ENCODE measurements around the gene SRSF2.
"Not testable (repeated sequence)": the region's sequence is repeated elsewhere in the genome, so short reads cannot be mapped to it uniquely, and the experiment has no call there.

Gene SRSF2

DNA sequence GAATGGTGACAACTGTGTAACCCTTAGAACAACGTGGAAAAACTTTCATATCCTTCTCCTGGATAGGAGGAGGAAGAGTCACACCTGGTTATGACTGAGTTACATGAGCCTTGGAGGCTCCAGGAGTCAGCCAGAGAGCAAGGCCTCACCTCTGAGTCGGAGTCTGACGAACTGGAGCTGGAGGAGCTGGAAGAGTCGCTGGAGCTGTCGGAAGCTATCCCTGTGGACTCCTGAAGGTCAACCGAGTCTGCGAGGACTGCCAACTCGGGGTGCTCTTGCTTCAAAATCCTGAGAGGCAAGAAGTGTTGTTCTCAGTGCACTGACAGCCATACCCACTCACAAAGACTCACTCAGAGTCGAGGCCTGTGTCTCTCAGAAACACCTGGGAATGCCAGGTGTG lies 16.9 kb downstream of the SRSF2 start:
- no peak for DNase-seq

DNA sequence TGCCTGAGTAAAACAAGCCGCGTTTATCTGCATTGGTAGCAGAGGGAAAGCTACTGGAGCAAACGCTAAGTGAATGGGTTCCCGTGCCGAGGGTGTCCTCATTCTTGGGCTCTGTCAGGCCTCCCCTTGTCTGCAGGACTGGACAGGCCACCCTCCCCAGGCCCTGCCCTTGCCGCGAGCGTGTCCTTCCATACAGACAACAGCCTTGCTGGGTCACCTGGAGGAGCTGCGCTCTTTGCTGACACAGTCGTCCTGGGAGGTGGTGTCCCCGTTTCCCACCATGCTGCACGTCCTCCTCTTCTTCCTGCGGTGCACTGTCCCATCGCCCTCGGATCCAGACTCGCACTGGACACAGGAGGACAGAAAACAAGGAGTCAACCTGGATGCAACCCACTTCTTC lies 18.6 kb downstream of the SRSF2 start:
- no peak for DNase-seq

DNA sequence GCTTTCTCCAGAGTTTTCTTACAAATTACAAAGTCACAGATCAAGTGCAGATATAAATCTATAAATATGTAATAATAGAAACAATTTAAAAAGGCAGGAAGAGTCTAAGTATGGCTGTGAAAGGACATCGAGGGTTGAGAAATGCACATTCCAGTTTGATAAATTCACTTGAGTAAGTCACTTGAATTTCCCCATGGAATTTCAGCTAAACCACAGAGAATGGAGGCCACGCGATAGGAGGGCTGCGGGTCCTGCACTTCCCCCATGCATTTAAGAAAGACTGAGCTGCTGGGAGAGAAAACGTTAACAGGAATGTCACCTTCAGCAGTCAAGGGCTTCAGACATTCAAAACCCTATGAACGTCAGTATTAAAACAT lies 20.3 kb downstream of the SRSF2 start:
- DNase-seq, result no peak

DNA sequence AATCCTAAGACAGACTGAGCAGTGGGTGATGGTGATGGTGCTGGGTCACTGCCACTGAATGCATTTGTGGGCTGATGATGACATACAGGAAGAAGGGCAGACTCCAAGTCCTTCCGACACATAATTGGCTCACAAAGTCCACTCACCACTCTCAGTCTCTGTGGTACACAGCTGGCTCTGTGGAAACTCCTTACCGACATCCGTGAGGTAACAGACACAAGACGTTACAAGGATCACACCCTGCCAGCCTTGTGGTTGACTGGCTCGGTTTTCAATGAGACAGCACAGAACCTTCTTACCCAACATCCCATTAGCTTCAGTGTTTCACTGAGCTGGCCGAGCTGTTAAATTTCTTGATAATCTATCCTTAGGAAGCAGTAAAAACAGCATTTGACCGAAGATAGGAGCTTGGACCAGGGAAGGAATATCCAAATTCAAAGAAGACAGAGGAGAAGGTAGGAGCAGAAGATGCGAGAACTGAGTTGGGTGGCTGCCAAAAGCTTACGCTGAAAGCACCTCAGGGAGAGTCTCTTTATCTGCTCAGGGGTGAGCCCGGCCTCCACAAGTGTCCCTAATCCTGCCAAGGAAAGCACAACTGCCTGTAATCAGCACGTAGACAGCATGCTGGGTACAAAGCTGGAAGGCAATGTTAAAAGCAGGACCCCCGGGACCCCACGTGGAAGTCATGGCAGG lies 20.8 kb downstream of the SRSF2 start:
- DNase-seq, result peak; percentile 93

DNA sequence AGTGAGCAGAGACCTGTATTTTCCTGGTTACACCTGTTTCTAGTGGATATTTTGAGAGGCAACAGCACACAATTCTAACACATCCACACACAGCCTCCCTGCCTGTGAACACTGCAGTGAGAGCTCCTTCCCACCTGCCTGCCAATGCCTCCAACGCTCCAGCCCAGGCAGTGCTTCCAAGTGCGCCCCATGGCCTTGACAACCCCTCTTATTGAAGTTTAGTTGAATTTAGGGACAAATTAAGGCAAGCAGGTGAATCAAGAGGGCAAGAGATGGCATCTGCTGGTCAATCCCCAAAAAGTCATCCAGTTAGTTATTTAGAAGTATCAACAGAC lies 21.7 kb downstream of the SRSF2 start:
- DNase-seq, result no peak

DNA sequence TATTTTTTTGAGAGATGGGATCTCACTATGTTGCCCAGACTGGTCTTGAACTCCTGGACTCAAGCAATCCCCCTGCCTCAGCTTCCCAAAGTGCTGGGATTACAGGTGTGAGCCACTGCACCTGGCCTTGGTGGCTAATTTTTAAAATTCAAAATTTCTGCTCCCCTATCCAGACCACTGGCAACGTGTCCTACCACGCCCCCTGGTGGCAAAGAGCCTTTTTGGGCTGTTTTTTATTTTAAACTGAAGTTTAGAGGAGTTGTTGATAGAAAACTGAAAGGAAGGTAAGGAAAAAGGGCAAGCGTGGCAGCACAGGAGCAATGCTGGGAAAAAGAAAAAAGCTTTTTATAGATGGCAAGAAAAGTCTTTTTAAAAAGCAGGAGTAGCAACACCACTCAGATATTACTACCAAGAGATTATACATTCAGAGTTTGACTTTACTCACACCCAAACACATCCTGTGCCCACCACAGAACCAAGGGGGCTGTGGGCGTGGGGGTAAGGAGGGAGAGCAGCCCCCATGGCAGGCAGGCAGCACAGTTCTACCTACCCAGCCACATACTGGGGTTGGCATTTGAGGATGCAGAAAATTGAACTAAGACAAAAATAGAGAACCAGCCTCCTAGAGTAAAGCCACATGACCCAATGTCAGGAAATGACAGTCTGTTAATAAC lies 22.2 kb downstream of the SRSF2 start:
- peak; percentile 85 for DNase-seq

DNA sequence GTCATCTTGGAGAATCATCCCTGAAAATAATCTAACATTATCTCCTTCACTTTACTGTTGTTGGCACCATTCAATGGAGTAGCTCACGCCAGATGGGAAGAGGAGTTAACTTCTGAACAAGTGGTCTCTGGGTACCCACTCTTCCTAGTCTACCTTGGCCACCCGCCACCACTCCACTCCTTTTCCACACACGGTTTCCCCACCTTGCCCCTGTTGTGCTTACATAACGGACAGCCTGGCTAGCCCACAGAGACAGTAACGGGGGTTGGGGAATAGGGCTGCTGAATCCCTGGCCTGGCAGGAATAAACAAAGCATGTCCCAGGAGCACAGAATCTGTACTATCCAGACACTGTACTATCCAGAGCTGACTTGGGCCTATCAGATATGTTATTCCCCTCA lies 22.8 kb downstream of the SRSF2 start:
- no peak for DNase-seq

DNA sequence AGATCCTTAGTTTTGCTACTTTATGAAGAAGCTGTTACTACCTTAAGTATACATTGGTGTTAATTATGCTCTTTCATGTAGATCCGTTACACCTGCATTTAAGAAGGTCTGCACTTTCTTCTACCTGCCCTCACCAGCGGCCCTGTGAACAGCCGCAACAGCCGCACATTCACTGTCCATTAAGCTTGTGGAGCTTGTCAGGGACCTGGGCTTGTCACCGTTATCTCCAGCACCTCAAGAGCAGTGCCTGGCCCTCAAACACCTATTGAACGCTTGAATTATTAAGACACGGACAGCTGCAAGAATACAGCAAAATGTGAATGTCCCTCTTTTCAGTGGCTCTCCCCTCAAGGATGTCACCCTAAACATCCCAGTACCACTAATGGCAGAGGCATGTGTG lies 23.4 kb downstream of the SRSF2 start:
- DNase-seq, result no peak

DNA sequence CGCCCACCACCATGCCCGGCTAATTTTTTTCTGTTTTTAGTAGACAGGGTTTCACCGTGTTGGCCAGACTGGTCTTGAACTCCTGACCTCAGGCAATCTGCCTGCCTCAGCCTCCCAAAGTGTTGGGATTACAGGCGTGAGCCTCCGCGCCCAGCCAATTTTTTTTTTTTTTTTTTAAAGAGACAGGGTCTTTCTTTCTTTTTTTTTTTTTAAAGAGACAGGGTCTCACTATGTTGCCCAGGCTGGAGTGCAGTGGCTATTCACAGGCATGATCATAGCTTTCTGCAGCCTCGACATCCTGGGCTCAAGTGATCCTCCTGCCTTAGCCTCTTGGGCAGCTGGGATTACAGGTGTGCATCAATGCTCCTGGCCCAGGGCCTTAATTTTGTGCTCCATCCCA lies 24.8 kb downstream of the SRSF2 start:
- DNase-seq, result not testable (repeated sequence)

DNA sequence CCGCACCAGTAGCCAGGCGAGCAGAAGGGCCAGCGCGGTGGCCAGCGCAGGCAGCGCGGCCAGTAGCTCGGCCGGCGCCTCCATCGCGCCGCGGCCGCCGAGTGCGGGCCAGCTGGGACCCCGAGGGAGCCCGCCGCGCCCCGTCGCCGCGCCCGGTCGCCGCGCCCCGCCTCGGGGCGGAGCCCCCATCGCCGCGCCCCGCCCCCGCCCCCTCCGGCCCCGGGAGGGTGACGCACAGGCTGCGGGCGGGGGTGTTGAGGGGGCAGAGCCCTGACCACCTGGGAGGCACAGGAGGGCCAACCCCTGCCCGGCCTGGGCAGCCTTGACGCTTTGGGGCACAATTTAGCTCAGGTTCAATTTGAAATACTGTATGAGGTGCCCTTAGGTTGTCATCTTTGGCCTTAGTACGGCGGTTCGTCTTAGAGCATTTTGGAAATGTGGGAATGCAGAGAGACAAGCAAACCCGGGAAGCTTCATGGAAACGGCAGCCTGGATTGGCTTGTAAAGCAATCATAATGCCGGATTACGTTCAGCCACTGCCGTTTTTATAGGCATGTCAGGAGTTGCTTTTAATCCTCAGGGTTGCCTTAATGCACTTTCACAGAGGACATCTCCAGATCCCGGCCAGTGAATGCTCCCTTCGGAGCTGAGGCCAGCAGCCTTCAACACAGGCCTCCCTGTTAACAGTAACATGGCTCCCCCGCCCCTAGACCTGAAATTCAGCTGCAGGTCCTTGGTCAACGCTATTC lies 26.1 kb downstream of the SRSF2 start, which contains the start of gene MXRA7:
Gene MXRA7 (minus strand): TSS at position 103 of the 749 bp plus-strand sequence. CDS start 19 bp downstream, at position 84.
- peak; percentile 69 for DNase-seq

DNA sequence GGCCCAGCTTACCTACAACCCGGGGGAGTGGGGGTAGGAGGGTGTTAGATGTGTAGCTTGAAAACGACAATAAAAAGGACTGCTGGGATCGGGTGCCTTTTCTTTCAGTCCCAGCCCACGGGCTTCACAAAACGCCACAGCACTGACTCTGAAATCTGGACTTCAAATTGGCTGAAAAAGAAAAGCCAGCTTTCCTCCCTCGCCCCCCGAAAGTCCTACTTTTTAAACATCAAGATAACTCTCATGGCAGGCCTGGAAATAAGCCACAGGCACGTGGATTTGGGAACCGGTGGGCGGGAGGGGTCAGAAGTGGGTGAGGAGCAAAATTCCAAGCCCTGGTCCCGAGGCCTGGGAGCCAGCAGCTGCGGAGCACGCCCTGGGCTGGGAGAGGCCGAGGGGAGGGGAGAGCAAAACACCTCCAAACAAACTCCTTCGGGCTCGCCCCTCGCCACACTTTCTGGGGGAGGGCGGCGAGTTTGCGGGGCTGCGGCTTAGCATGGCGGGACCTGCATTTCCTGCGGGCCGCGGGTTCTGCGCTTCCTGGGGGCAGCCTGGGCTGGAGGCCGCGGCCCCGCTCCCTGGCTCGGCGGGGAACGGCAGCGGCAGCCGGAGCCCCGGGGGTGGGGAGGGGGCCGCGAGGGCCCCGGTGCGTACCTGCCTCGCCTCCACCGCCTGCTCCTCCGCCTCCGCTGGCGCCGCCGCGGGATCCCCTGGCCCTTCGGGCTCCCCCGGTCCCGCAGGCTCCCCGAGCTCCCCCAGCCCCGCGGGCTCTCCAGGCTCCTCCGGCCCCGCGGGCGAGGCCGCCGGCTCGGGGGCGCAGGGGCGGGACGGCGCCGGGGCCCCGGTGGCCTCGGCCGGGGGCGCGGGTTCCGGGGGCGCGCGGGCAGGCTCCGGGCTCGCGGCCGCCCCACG lies 26.9 kb downstream of the SRSF2 start:
- DNase-seq, result not testable (repeated sequence)

DNA sequence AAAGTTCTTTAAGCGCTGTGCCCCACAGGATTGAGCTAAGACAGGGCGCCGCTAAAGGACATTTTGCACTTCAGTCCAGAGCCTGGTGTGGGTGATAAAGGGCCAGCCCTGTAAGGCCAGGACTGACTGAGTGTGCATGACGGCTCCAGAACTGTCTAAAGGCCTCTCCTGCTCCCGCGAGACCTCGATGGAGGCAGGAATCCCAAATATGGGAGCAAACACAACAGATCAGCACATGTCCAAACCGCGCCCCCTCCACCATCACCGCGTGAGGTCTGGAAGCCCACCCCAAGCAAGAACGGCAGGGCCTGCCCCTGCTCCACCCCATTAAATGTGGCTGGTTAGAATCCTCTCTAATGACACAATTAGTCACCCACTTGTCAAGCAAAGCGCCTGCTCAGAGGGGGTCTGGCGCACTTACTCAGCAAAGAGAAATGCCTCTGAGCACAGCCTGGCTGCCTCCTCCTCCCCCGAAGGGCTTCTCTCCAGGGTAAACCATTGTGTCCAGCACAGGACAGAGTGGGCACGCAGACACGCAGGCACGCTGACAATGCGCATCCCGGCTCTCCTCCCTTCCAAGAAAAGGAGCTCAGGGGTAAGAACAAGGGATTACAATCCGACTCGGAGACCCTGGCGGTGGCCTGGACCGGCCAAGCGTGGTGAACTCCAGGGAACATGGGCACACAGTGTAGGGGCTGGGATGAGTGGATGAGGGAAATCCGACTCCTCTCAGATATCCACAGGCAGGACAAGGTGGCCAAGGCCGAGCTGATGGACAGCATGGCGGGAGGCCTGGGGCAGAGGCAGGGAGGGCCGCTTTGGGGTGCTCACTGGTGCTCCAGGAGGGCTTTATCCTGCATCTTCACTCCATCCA lies 27.8 kb downstream of the SRSF2 start:
- DNase-seq, result no peak

DNA sequence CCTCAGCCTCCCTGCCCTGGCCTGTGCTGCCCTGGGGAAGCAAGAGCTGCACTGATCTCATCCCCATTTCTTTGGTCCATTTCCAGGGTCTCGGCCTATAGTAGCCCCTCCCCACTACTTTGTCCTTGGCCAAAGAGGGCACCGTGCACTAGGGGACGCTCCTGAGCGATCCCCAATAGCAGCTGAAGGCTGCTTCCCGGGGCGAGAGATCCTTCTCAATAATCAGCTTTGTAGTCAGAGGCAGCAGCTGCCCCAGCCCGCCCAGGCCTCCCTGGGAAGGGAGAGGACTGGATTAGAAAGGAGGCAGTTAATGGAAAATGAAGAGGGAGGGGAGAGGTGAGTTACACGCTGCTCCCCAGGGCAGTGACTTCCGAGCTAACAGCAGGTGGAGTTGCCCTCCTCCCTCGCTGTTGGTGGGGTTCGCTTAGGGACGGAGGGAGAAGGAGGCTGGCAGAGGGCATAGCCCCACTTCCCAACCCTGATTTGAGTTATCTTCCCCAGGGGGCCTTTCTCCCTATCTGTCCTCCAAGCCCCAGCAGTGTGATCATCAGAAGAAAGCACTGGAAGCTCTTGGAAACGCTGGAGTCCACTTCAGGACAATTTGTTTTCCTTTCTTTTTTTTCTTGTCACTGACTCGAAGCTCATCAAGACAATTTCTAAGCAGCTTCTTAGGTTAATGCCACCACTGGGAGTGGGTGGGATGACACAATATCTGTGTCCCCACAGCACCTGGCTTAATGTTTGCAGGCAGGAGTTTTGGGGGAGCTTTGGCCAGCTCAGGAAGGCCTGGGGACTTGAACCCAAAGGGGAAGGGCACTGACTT lies 28.9 kb downstream of the SRSF2 start:
- DNase-seq, result no peak

DNA sequence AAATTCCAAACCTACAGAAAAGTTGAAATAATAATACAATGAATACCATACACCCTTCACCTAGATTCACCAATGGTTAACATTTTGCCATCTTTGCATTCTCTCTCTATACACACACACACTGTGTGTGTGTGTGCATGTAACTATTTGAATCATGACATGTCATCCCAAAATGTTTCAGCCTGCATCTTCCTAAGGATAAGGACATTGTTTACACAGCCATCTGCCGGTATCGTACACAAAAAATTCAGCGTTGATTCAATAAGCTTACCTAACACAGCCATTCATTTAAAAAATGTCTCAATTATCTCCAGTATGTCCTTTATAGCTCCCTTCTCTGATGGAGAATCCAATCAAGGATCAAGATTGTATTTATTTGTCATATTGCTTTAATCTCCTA lies 30.3 kb downstream of the SRSF2 start:
- DNase-seq, result no peak

DNA sequence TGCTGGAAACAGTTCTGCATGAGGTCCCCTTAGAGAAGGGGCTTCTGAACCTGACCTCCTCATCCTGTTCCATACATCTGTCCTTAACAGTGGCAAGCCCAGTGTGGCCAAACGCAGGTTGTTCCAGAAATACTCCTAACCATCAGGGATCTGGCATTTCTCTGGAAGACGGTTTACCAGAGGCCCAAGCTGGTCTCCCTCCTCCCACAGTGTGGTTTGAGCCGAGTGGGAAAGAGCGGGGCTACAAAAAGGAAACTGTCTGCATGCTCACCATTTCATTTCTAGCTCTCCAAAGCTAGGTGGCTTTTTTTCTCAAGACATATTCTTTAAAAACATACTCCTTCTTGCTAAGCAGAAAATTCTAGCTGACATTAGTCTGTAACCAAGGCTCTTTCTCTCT lies 32.3 kb downstream of the SRSF2 start:
- DNase-seq, result no peak

DNA sequence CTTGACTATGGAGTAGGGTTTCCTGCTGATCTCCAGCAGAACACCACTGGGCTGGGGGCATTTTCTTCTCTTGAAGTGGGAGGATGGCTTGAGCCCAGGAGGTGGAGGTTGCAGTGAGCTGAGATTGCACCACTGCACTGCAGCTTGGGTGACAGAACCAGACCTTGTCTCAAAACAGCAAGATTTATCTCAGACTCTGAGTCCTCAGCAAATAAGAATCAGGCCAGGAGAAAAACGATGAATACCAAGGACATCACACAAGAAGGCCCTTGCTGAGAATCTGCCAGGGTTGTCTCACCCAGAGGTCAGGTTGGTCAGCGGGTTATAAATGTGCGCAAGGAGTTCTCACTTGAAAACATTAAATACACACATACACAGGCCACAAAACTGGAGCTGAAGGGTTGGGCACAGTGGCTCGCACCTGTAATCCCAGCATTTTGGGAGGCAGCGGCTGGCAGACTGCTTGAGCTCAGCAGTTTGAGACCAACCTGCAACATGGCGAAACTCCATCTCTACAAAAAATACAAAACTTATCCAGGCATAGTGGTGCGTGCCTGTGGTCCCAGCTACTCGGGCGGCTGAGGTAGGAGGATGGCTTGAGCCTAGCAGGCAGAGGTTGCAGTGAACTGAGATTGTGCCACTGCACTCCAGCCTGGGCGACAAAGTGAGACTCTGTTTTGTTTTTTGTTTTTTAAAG lies 34.0 kb downstream of the SRSF2 start:
- DNase-seq, result no peak

DNA sequence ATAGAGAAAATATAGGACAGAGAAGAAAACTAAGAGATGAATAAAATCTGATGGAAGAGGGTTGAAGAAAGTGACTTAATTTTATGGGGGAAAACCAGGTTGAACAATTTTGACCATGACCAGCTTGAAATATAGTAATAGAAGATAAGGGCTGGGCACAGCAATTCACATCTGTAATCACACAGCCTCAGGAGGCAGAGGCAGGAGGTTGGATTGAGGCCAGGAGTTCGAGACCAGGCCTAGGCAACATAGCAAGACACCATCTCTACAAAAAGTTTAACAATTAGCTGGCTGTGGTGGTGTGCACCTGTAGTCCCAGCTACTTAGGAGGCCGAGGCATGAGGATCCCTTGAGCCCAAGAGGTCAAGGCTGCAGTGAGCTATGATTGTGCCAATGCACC lies 35.1 kb downstream of the SRSF2 start:
- peak; percentile 51 for DNase-seq

DNA sequence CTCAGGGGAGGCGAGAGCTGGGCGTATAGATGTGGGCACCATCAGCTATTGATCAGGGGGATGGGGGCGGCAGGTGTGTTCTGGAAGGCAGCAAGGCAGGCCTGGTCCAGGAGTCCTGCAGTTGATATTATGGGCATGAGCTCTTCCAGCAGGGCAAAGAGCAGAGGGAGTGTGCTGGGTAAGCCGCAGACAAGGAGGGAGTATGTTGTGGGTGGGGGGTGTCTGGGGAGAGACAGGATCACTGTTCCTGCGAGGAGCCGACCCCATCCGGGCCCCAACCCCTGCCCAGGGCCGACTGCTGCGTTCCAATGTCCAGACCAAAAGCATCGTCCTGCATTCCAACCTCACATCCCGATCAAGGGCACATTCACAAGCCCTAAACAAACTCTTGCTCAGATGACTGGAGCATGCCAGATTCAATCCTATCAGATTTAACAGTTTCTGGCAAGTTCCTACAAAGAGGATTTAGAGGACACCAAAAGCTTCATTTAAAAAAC lies 35.6 kb downstream of the SRSF2 start:
- no peak for DNase-seq

DNA sequence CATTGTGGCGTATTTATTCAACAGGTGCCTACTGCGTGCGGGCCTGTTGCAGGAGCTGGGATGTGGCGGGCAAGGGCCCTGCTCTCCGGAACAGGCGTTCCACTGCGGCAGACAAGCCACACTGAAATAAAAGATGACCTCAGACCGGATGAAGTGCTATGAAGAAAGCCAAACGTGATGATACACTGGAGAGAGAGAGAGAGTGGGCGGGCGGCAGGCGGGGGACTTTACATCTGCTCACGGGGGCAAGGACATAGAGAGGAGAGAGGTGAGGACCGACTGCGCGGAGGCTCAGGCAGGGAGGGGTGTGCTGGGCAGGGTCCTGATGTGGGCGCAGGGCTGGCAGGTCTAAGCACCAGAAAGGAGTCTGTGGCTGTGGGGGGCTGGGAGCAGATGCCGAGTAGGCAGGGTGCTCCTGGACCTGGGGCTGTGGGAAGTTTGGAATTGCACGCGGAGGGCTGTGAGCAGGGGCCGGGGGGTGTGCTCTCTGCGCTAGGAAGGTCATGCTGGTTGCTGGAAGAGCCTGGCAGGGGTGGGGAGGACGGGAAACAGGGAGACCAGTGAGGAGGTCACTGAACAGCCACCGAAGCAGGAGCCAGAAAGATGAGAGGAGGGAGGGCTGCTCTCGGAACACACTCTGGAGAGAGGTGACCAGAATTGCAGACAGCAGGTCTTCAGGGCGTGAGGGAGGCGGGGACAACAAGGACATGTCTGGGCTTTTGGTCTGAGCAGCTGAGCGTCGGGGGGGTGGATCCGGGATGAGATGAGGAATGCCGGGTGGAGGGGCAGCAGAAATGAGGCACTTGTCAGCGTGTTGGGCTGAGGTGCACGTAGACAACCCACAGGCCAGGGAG lies 36.3 kb downstream of the SRSF2 start:
- no peak for DNase-seq
